Stimulated activated CD4-positive, alpha-beta T cell treated with anti-CD3 and anti-CD28 coated beads, Interleukin-2, amount 100 ng/mL, for 48 hours (primary cell): ENCODE data around the gene SPON1.
A peak's percentile ranks its signal among the peaks of the same experiment; 100 is the strongest.

Experiments
- DNase-seq, 2 donors: peaks; one replicate each; pipeline ENCODE4 v3.0.0-alpha.2; 2020

Gene SPON1

DNA sequence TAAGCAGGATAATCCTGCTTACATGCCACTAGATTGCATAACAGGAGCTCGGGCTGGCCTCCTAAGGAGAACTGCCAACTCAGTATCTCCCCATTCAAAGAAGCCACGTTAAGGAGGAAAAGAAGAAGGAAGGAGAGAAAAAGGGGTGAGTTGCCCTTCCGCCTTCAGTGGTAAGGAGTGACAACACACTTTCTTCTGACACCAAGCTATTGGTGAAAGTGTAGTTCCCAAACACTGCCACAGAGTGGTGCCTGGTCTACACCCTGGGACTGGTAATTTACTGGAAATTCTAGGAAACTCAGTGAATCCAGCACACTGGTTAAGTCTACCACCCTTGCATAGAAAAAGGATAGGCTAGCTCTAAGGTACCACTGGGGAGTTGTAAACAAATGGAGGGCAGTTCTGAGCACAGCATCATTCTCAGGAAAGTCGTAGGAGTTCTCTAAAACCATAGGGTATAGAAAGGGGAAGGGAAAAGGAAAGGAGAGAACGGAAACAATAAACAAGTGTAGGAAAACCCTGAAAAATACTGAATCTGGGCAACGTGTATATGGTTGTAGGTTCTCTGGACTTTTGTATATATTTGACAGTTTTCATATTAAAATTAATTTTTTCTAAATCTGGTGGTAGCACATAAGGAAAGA is 338.3 kb downstream of the SPON1 start:
- peak; percentile 12 to 15 for DNase-seq

DNA sequence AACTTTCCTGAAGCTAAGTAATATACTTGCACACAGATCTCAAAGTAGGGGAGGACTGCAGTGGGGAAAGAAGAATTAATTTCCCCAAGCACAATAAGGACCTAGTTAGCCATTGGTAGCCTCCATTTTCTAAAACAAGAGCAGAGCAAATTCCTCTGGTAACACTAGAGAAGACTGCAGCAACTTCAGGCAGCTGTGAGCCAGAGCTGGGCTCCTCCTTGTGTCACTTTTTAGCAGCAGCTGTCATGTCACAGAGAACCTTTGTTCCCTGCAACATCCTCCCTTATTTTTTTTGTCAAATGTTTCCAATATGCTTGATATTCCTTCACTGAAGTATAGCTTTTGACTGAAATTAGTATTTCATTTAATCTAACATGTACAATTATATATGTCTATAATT is 342.1 kb downstream of the SPON1 start:
- DNase-seq = no peak

DNA sequence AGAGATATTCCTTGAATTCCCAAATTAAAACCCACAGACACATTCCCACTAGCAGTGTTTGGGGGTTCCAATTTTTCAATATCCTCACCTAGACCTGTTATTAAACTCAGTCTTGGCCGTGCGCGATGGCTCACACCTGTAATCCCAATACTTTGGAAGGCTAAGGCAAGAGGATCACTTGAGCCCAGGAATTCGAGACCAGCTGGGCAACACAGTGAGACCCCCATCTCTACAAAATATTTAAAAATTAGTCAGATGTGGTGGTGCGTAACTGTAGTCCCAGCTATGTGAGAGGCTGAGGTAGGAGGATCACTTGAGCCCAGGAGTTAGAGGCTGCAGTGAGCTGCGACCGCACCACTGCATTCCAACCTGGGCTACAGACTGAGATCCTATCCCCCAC is 343.1 kb downstream of the SPON1 start:
- no peak for DNase-seq

GRCh38 chr11:14306481-14306880 is 344.0 kb downstream of the SPON1 start:
- no peak for DNase-seq

DNA sequence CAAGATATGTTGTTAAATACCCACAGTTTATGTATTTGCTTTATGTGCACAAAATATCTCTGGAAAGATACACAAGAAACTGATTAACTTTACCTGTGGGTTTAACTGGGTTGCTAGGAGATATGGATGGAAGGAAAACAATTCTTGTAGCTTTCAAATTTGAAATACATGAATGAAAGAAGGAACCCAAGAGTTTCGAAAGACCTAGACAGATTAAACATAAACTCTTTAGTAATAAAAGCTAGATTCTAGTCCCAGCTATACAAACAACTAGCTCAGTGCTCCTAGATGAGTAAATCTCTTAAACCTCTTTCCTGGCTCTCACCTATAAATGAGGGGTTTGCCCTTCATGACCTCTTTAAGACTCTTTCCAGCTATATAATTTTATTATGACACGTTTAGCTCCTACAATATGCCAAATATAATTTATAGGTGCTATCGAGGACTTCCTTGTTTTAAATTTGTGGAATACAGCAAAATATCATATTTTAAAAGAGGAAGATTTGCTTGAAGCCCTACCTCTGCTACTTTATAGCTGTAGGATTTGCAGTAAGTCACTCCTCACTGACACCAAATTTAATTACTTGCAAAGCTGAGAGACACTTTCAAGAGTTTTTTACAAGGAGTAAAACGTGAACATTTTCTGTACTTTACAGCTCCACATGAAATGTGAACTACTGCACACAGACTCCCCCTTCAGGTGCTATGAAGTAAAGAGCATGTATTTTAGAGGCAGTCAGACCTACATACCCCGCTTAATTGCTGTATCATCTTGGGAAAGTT is 345.8 kb downstream of the SPON1 start:
- no peak for DNase-seq

GRCh38 chr11:14308897-14309387 is 346.4 kb downstream of the SPON1 start:
- no peak for DNase-seq

DNA sequence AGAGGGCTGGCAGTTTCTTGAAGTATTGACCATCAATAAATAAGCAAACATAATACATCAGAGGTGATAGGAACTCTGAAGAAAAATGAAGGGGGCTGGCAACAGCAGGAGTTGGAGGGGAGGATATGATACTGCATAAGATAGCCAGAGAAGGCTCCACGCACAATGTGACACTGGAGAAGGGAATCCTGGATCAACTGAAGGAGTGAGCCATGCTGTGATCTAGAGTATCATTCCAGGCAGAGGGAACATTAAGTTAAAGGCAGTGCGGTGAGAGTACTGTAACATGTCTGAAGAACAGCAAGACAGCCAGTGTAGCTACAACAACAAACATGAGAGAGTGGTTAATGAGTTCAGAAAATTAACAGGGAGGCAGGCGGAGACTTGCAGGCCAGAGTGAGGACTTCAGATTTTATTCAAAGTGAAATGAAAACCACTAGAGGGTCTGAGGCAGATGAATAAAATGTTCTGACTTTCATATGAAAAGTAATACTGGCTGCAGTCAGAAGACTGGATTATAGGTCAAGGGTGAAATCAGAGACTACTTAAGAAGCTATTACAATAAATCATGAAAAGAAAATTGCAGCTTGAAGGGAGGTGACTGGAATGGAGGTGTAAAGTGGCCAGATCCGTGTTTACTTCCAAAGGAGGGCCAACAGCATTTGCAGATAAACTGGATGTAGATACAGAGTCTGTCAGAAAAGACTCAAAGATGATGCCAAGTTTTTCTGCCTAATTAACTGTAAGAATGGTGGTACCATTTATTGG is 347.1 kb downstream of the SPON1 start:
- DNase-seq = no peak

DNA sequence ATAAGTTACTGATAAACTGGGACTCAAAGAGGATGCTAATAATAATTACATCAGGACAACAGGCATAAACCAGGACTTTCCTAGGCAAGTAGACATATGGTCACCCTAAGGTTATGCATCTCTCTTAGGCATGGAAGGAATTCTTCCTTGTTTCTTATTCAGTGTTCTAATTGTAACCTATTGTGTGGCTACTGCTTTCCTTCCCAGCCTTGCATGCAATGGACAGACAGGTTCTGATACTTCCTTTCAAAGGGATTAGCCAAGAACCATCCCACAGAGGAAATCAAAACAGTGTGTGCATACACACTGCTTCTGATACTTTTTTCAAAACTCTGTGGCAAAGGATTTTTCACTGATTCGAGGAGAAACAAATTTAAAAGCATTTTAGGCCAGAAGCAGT is 348.2 kb downstream of the SPON1 start:
- no peak for DNase-seq

- DNase-seq = no peak
These were observed 350.4 kb downstream of the SPON1 start for GRCh38 chr11:14312736-14313438.

- DNase-seq = no peak
These were observed 351.6 kb downstream of the SPON1 start for GRCh38 chr11:14314127-14314526.

- no peak for DNase-seq
These were observed 352.6 kb downstream of the SPON1 start for GRCh38 chr11:14315130-14315529.
